Measurements from ENCODE around the gene MYEF2.
A peak's percentile ranks its signal among the peaks of the same experiment; 100 is the strongest.

Gene MYEF2, protein sequence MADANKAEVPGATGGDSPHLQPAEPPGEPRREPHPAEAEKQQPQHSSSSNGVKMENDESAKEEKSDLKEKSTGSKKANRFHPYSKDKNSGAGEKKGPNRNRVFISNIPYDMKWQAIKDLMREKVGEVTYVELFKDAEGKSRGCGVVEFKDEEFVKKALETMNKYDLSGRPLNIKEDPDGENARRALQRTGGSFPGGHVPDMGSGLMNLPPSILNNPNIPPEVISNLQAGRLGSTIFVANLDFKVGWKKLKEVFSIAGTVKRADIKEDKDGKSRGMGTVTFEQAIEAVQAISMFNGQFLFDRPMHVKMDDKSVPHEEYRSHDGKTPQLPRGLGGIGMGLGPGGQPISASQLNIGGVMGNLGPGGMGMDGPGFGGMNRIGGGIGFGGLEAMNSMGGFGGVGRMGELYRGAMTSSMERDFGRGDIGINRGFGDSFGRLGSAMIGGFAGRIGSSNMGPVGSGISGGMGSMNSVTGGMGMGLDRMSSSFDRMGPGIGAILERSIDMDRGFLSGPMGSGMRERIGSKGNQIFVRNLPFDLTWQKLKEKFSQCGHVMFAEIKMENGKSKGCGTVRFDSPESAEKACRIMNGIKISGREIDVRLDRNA

DNA sequence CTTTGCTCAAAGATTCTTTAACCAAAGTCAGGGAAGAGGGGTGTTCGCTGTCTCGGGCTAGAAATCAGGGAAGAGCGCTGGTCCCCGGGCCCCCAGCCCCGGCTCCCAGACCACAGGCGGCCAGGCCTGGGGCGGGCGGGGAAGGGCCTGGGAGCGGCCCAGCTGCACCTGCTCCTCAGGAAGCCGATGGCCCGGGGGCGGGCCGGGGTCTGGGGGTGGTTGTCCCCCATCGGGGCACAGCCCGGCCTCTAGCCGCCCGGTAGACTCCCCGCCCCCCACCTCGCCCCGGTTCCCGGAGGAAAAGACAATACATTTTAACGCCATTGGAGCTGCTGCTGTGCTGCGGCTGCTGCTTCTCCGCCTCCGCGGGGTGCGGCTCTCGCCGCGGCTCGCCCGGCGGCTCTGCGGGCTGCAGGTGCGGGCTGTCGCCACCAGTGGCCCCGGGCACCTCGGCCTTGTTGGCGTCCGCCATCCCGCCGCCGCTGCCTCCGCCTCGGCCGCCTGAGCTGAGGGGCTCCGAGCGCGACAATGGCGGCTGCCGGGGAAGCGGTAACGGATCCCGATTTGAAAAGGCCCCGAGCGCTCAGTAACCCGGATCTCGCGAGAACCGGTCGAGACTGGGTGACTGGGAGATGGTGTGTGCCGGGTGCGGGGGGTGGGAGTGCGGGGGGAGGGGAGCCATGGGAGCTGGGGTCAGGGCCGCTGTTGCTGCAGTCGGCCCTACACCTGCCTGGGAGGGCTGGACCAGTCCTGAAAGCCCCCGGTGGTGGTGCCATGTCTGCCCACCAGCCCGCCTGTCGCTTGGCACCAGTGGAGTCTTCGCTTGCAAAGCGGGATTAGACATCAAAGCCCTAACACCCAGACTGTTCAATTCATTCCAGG lies at the start of gene MYEF2:
Gene MYEF2 (minus strand): TSS at position 530 of the 882 bp plus-strand sequence. CDS start 58 bp downstream, at position 472.
- TF ChIP-seq Cebpa-rat (IDR thresholded peaks at IDR 0.05): no peak
- Histone ChIP-seq H3K27ac (peak within 1 kb of the TSS; percentile 71), H3K4me1 (no peaks in the 10 kb centered on the region), H3K4me2 (peak within 1 kb of the TSS; percentile 44), H3K9ac (peak within 1 kb of the TSS; percentile 71; the same call in 1 of the 2 replicates), H3K4me3 (peak within 1 kb of the TSS; percentile 72), H3K27me3 (no peaks in the 10 kb centered on the region), H3K36me3 (no peaks in the 10 kb centered on the region), H3K9me3 (no peaks in the 10 kb centered on the region), H4K20me1 (no peaks in the 10 kb centered on the region)

DNA sequence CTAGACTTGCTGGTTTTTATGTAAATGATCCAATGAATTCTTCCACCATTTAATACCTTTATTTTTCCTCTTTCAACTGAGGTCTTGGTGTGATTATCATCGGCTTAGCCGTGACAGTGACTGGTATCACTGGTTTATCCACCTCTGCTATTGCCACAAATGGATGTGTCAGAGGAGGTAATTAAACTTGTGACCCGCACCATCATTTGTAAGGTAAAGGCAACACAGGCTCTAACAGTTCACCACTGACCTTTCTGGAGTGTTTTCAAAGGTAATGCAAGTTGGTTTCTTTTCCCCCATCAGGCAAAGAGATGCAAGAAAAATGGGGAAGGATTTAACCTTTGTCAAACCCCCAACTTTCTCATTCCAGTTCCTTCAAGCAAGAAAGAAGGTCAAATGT lies 47.7 kb upstream of the MYEF2 start:
- no peaks in the 10 kb centered on the region for H3K4me1 ChIP-seq
- no peaks in the 10 kb centered on the region for H3K36me3 ChIP-seq
- H3K9me3 ChIP-seq: no peaks in the 10 kb centered on the region
- no peaks in the 10 kb centered on the region for H4K20me1 ChIP-seq
- no peak overlapping the region for H3K4me3 ChIP-seq
- no peak overlapping the region for H3K9ac ChIP-seq
- H3K27ac ChIP-seq: no peak overlapping the region
- H3K27me3 ChIP-seq: no peaks in the 10 kb centered on the region
- H3K4me2 ChIP-seq: no peak overlapping the region
- TF ChIP-seq Cebpa-rat (IDR thresholded peaks at IDR 0.05): no peak

DNA sequence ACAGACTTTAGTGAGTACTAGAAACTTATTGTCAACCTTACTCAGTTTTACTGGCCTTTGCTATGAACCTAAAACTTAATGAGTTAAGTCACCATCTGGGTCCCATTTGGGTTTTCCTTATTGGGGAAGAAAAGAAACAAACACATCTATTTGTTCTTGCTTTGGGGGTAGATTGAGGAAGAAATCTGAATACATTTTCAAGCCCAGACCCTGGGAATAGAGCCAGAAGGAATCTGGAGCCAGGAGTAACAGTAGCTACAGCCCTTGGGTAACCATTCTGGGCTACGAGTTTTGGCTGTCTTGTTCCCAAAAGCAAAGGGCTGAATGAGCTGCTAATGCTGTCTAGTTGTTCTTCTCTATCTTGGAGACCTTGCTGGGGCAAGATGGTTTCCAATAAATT lies 44.5 kb upstream of the MYEF2 start:
- no peaks in the 10 kb centered on the region for H3K9me3 ChIP-seq
- H3K36me3 ChIP-seq: no peaks in the 10 kb centered on the region
- H3K9ac ChIP-seq: no peak overlapping the region
- no peak for TF ChIP-seq Cebpa-rat (IDR thresholded peaks at IDR 0.05)
- no peak overlapping the region for H3K27ac ChIP-seq
- H3K27me3 ChIP-seq: no peaks in the 10 kb centered on the region
- no peaks in the 10 kb centered on the region for H3K4me1 ChIP-seq
- H3K4me3 ChIP-seq: no peak overlapping the region
- H4K20me1 ChIP-seq: no peaks in the 10 kb centered on the region
- no peak overlapping the region for H3K4me2 ChIP-seq

DNA sequence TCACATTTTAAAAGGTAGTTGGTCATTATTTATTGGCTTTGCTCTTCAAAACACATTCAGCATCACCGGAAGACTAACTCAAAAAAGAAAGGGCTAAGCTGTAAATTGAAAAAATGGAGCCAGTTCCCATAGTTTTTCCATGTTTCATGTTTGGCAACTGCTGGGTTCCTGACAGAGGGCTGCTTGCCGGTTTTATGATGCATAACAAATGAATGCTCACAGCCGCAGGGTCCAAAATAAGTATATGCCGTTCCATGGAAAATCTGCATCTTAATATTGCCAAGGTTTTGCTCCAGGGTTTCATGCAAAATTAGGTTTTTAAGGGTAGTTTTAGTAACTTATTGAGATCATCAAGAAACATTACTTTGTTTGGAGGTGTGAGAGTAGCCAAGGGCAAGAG lies 43.8 kb upstream of the MYEF2 start:
- H3K9me3 ChIP-seq: no peaks in the 10 kb centered on the region
- H3K4me3 ChIP-seq: no peak overlapping the region
- H3K4me1 ChIP-seq: no peaks in the 10 kb centered on the region
- no peak overlapping the region for H3K9ac ChIP-seq
- no peak overlapping the region for H3K27ac ChIP-seq
- H3K27me3 ChIP-seq: no peaks in the 10 kb centered on the region
- H3K36me3 ChIP-seq: no peaks in the 10 kb centered on the region
- H3K4me2 ChIP-seq: no peak overlapping the region
- no peak for TF ChIP-seq Cebpa-rat (IDR thresholded peaks at IDR 0.05)
- H4K20me1 ChIP-seq: no peaks in the 10 kb centered on the region

DNA sequence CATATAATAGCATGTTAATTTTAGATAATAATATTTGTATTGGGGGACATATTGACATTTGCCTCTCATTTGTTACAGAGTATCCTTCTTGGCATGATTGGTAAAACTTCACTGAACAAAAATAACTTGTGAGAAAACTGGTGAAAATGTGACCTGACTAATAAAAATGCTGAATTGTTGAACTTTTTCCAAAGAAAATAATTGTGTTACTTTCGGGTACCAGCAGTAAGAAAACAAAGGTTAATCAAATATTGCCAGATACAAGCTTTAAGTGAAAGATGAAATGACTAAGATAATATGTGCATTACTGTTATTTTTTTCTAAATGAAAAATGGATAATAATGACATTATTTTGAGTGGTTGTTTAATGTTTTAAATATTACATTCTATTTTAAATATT lies 43.2 kb upstream of the MYEF2 start:
- no peak overlapping the region for H3K9ac ChIP-seq
- no peaks in the 10 kb centered on the region for H3K4me1 ChIP-seq
- H3K9me3 ChIP-seq: no peaks in the 10 kb centered on the region
- H3K27me3 ChIP-seq: no peaks in the 10 kb centered on the region
- no peak overlapping the region for H3K4me2 ChIP-seq
- no peak for TF ChIP-seq Cebpa-rat (IDR thresholded peaks at IDR 0.05)
- no peak overlapping the region for H3K4me3 ChIP-seq
- H3K36me3 ChIP-seq: no peaks in the 10 kb centered on the region
- H4K20me1 ChIP-seq: no peaks in the 10 kb centered on the region
- no peak overlapping the region for H3K27ac ChIP-seq

DNA sequence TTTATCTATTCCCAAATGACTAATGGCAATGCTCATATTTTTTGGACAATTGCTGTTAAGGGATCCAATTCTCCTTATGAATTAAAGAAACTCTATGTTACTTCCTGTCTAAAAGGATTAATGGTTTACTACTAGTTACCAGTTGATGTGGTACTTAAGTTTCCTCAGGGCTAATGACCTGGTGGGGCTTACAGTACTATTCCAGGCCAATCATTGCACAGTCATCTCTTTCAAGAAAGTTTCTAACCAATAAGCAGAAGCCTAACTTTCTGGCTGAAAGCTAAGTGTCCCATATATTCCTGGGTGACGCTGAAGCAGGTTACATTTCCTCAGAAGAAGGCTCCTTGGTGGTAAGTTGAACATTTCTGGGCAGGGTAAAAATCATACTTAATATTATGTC lies 27.9 kb upstream of the MYEF2 start, which contains the start of gene SLC12A1:
Gene SLC12A1 (plus strand): TSS at position 322 of the 400 bp plus-strand sequence. CDS start 1,418 bp downstream, outside the sequence.
- Histone ChIP-seq H3K36me3 (no peaks in the 10 kb centered on the region), H3K27me3 (no peaks in the 10 kb centered on the region), H3K4me2 (no peak within 1 kb of the TSS), H3K27ac (no peak within 1 kb of the TSS), H3K9ac (no peak within 1 kb of the TSS), H3K9me3 (no peaks in the 10 kb centered on the region), H4K20me1 (no peaks in the 10 kb centered on the region), H3K4me1 (no peaks in the 10 kb centered on the region), H3K4me3 (no peak within 1 kb of the TSS)
- no peak for TF ChIP-seq Cebpa-rat (IDR thresholded peaks at IDR 0.05)

DNA sequence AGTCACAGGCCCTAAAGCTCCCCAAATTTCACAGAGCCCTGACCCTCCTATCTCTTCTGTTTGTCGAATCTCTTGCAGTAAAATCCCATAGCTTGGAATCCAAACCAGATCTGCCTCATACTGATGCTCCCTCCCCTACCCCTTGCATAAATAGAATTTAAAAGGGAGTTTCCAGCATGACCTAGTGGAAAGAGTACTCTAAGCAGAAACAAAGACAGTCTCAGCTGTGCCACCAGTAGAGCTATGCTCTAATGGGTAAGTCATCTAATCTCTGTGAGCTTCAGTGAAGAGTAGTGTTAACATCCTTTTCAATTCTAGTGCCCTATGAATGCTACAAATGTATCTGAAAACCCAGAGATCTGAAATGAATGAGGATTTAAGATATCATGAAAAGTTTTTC lies 24.0 kb upstream of the MYEF2 start:
- Histone ChIP-seq H3K27me3 (no peaks in the 10 kb centered on the region), H3K36me3 (no peaks in the 10 kb centered on the region), H3K9ac (no peak overlapping the region), H3K4me2 (no peak overlapping the region), H3K4me3 (no peak overlapping the region), H4K20me1 (no peaks in the 10 kb centered on the region), H3K4me1 (no peaks in the 10 kb centered on the region), H3K27ac (no peak overlapping the region), H3K9me3 (no peaks in the 10 kb centered on the region)
- no peak for TF ChIP-seq Cebpa-rat (IDR thresholded peaks at IDR 0.05)

DNA sequence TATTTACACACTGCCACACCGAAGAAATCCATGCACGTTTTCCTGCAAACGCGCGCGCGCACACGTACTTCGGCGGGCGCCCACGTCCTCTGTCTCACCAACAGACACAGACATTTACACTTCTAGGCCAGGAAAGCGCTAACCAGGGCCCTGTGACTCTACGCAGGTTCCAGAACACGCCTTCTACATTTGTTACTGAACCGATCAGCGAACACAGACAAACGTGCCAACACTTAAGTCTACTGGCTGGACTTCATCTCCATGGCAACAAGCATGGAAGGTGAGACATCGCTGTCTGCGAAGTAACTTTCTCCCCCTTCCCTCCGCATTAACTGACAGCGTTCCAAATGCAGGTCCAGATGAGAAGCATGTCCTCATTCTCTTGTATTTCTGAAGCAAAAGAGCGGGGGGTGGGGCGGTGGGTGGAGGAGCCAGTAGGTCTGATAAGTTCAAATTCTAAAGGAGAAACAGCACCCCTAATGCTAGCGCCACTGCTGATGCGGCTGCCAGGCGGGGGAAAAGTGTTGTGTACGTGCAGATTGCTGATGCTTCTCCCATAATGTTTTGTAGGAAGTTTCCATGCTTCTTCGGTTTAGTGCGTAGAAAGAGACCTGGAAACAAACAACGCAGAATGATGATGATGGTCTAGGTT lies 13.6 kb upstream of the MYEF2 start, which contains the start of gene CTXN2:
Gene CTXN2 (plus strand): TSS at position 92 of the 652 bp plus-strand sequence. CDS start 9,636 bp downstream, outside the sequence.
- Histone ChIP-seq H3K27me3 (no peaks in the 10 kb centered on the region), H3K4me3 (no peak within 1 kb of the TSS), H3K27ac (no peak within 1 kb of the TSS), H3K36me3 (no peaks in the 10 kb centered on the region), H3K4me1 (no peaks in the 10 kb centered on the region), H3K4me2 (no peak within 1 kb of the TSS), H4K20me1 (no peaks in the 10 kb centered on the region), H3K9me3 (no peaks in the 10 kb centered on the region), H3K9ac (no peak within 1 kb of the TSS)
- TF ChIP-seq Cebpa-rat (IDR thresholded peaks at IDR 0.05): no peak

DNA sequence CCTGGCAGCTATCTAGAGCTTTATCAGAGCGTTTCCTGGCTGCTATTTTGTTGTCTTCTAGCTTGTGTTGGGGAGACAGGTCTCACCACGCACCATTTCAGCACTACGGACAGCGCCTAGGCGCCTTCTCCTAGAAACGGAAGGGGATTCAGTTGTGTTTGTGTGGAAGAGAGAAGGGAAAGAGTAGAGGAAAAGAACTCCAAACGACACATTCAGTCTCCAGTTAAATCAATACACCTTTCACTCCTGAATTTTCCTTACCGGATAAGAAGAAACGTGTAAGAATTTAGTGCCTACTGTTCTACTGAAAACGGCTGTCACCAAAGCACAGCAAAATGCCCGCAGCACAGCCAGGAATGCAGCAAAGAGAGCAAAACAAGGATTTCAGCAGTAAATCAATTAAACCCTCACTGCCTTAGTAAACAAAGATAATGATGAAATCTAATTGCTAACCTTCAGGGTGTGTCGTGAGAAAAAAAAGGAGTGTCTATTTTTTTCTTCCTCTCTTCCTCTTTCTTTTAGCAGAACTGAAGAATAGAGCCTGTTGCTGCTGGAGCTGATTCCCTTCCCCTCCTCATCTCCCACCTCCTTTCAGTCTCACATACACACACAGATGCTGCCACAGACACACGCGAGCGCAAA lies 13.0 kb upstream of the MYEF2 start:
- no peaks in the 10 kb centered on the region for H3K27me3 ChIP-seq
- H3K27ac ChIP-seq: no peak overlapping the region
- H3K9me3 ChIP-seq: no peaks in the 10 kb centered on the region
- no peaks in the 10 kb centered on the region for H3K36me3 ChIP-seq
- no peak overlapping the region for H3K4me2 ChIP-seq
- no peak for TF ChIP-seq Cebpa-rat (IDR thresholded peaks at IDR 0.05)
- H3K4me1 ChIP-seq: no peaks in the 10 kb centered on the region
- H3K9ac ChIP-seq: no peak overlapping the region
- H3K4me3 ChIP-seq: no peak overlapping the region
- H4K20me1 ChIP-seq: no peaks in the 10 kb centered on the region

Data from BLaER1 (cell line).